Measurements from ENCODE around the gene KIF26B.
A peak's percentile ranks its signal among the peaks of the same experiment; 100 is the strongest.

The KIF26B gene

GRCh38 chr1:245205396-245205795 lies 50.6 kb downstream of the KIF26B start:
- Histone ChIP-seq H3K9me3 (ENCODE audit: control insufficient read depth, low read length) (peaks cover 7% of the 10 kb centered on the region), H3K4me1 (ENCODE audit: control insufficient read depth, insufficient read depth, low read length) (no peaks in the 10 kb centered on the region), H3K4me3 (ENCODE audit: insufficient read depth, low read depth, low read length) (no peak overlapping the region), H3K36me3 (ENCODE audit: control insufficient read depth, insufficient read depth, low read length) (no peaks in the 10 kb centered on the region), H3K27me3 (ENCODE audit: control insufficient read depth, insufficient read depth, low read length, poor library complexity, severe bottlenecking) (no peaks in the 10 kb centered on the region), H3K27ac (ENCODE audit: insufficient read depth, low read depth, low read length, poor library complexity, severe bottlenecking) (no peak overlapping the region)
- WGBS, 2 experiments, result 80 to 89% methylated on average over 2 to 3 of the region's 3 CpGs

GRCh38 chr1:245205864-245206263 lies 51.1 kb downstream of the KIF26B start:
- Histone ChIP-seq H3K4me1 (ENCODE audit: control insufficient read depth, insufficient read depth, low read length) (no peaks in the 10 kb centered on the region), H3K27ac (ENCODE audit: insufficient read depth, low read depth, low read length, poor library complexity, severe bottlenecking) (no peak overlapping the region), H3K27me3 (ENCODE audit: control insufficient read depth, insufficient read depth, low read length, poor library complexity, severe bottlenecking) (no peaks in the 10 kb centered on the region), H3K9me3 (ENCODE audit: control insufficient read depth, low read length) (peaks cover 7% of the 10 kb centered on the region), H3K4me3 (ENCODE audit: insufficient read depth, low read depth, low read length) (no peak overlapping the region), H3K36me3 (ENCODE audit: control insufficient read depth, insufficient read depth, low read length) (no peaks in the 10 kb centered on the region)
- 92 to 100% methylated on average over 1 of the region's 1 CpG for WGBS, 2 experiments

- Histone ChIP-seq H3K27me3 (ENCODE audit: control insufficient read depth, insufficient read depth, low read length, poor library complexity, severe bottlenecking) (no peaks in the 10 kb centered on the region), H3K27ac (ENCODE audit: insufficient read depth, low read depth, low read length, poor library complexity, severe bottlenecking) (no peak overlapping the region), H3K36me3 (ENCODE audit: control insufficient read depth, insufficient read depth, low read length) (no peaks in the 10 kb centered on the region), H3K9me3 (ENCODE audit: control insufficient read depth, low read length) (peaks cover 7% of the 10 kb centered on the region), H3K4me3 (ENCODE audit: insufficient read depth, low read depth, low read length) (no peak overlapping the region), H3K4me1 (ENCODE audit: control insufficient read depth, insufficient read depth, low read length) (no peaks in the 10 kb centered on the region)
- 94 to 96% methylated on average over 11 of the region's 11 CpGs for WGBS, 2 experiments
Measured at GRCh38 chr1:245207056-245207638, 52.4 kb downstream of the KIF26B start.

GRCh38 chr1:245207801-245208200 lies 53.0 kb downstream of the KIF26B start:
- 91 to 95% methylated on average over 6 of the region's 6 CpGs for WGBS, 2 experiments
- H3K9me3 ChIP-seq (ENCODE audit: control insufficient read depth, low read length), result peaks cover 7% of the 10 kb centered on the region
- H3K36me3 ChIP-seq (ENCODE audit: control insufficient read depth, insufficient read depth, low read length), result no peaks in the 10 kb centered on the region

GRCh38 chr1:245209658-245210435 lies 55.1 kb downstream of the KIF26B start:
- 93 to 96% methylated on average over 13 of the region's 13 CpGs for WGBS, 2 experiments
- H3K27ac ChIP-seq (ENCODE audit: insufficient read depth, low read depth, low read length, poor library complexity, severe bottlenecking), result no peak overlapping the region

More at GRCh38 chr1:245207801-245208200, 53.0 kb downstream of the KIF26B start:
- Histone ChIP-seq H3K4me1 (ENCODE audit: control insufficient read depth, insufficient read depth, low read length) (no peaks in the 10 kb centered on the region), H3K4me3 (ENCODE audit: insufficient read depth, low read depth, low read length) (no peak overlapping the region), H3K27ac (ENCODE audit: insufficient read depth, low read depth, low read length, poor library complexity, severe bottlenecking) (no peak overlapping the region), H3K27me3 (ENCODE audit: control insufficient read depth, insufficient read depth, low read length, poor library complexity, severe bottlenecking) (no peaks in the 10 kb centered on the region)

GRCh38 chr1:245211035-245211749 lies 56.4 kb downstream of the KIF26B start:
- Histone ChIP-seq H3K4me1 (ENCODE audit: control insufficient read depth, insufficient read depth, low read length) (peaks cover 17% of the 10 kb centered on the region), H3K9me3 (ENCODE audit: control insufficient read depth, low read length) (peaks cover 3% of the 10 kb centered on the region), H3K4me3 (ENCODE audit: insufficient read depth, low read depth, low read length) (no peak overlapping the region), H3K36me3 (ENCODE audit: control insufficient read depth, insufficient read depth, low read length) (no peaks in the 10 kb centered on the region), H3K27me3 (ENCODE audit: control insufficient read depth, insufficient read depth, low read length, poor library complexity, severe bottlenecking) (no peaks in the 10 kb centered on the region), H3K27ac (ENCODE audit: insufficient read depth, low read depth, low read length, poor library complexity, severe bottlenecking) (no peak overlapping the region)
- 87% methylated on average over 11 of the region's 11 CpGs for WGBS, 2 experiments

More at GRCh38 chr1:245209658-245210435, 55.1 kb downstream of the KIF26B start:
- H3K27me3 ChIP-seq (ENCODE audit: control insufficient read depth, insufficient read depth, low read length, poor library complexity, severe bottlenecking), result no peaks in the 10 kb centered on the region
- peaks cover 10% of the 10 kb centered on the region for H3K4me1 ChIP-seq (ENCODE audit: control insufficient read depth, insufficient read depth, low read length)
- peaks cover 7% of the 10 kb centered on the region for H3K9me3 ChIP-seq (ENCODE audit: control insufficient read depth, low read length)
- no peaks in the 10 kb centered on the region for H3K36me3 ChIP-seq (ENCODE audit: control insufficient read depth, insufficient read depth, low read length)
- H3K4me3 ChIP-seq (ENCODE audit: insufficient read depth, low read depth, low read length), result no peak overlapping the region

GRCh38 chr1:245211761-245212160 lies 57.0 kb downstream of the KIF26B start:
- Histone ChIP-seq H3K9me3 (ENCODE audit: control insufficient read depth, low read length) (no peaks in the 10 kb centered on the region), H3K4me3 (ENCODE audit: insufficient read depth, low read depth, low read length) (no peak overlapping the region), H3K4me1 (ENCODE audit: control insufficient read depth, insufficient read depth, low read length) (peaks cover 23% of the 10 kb centered on the region), H3K27ac (ENCODE audit: insufficient read depth, low read depth, low read length, poor library complexity, severe bottlenecking) (no peak overlapping the region), H3K27me3 (ENCODE audit: control insufficient read depth, insufficient read depth, low read length, poor library complexity, severe bottlenecking) (no peaks in the 10 kb centered on the region), H3K36me3 (ENCODE audit: control insufficient read depth, insufficient read depth, low read length) (no peaks in the 10 kb centered on the region)
- 89 to 95% methylated on average over 10 of the region's 10 CpGs for WGBS, 2 experiments

GRCh38 chr1:245212221-245212710 lies 57.5 kb downstream of the KIF26B start:
- WGBS, 2 experiments, result 91 to 93% methylated on average over 15 of the region's 15 CpGs
- peaks cover 26% of the 10 kb centered on the region for H3K4me1 ChIP-seq (ENCODE audit: control insufficient read depth, insufficient read depth, low read length)
- H3K27ac ChIP-seq (ENCODE audit: insufficient read depth, low read depth, low read length, poor library complexity, severe bottlenecking), result no peak overlapping the region
- no peaks in the 10 kb centered on the region for H3K27me3 ChIP-seq (ENCODE audit: control insufficient read depth, insufficient read depth, low read length, poor library complexity, severe bottlenecking)
- no peak overlapping the region for H3K4me3 ChIP-seq (ENCODE audit: insufficient read depth, low read depth, low read length)
- no peaks in the 10 kb centered on the region for H3K36me3 ChIP-seq (ENCODE audit: control insufficient read depth, insufficient read depth, low read length)
- H3K9me3 ChIP-seq (ENCODE audit: control insufficient read depth, low read length), result no peaks in the 10 kb centered on the region

GRCh38 chr1:245213066-245213831 lies 58.5 kb downstream of the KIF26B start:
- Histone ChIP-seq H3K36me3 (ENCODE audit: control insufficient read depth, insufficient read depth, low read length) (no peaks in the 10 kb centered on the region), H3K27ac (ENCODE audit: insufficient read depth, low read depth, low read length, poor library complexity, severe bottlenecking) (peak overlapping the region; percentile 36), H3K27me3 (ENCODE audit: control insufficient read depth, insufficient read depth, low read length, poor library complexity, severe bottlenecking) (no peaks in the 10 kb centered on the region), H3K4me1 (ENCODE audit: control insufficient read depth, insufficient read depth, low read length) (peaks cover 33% of the 10 kb centered on the region), H3K9me3 (ENCODE audit: control insufficient read depth, low read length) (no peaks in the 10 kb centered on the region), H3K4me3 (ENCODE audit: insufficient read depth, low read depth, low read length) (no peak overlapping the region)
- 70 to 74% methylated on average over 15 of the region's 15 CpGs for WGBS, 2 experiments
